GM21737 (cell line): Measurements from ENCODE around the gene CCDC178.
"Not testable (repeated sequence)": the region's sequence is repeated elsewhere in the genome, so short reads cannot be mapped to it uniquely, and the experiment has no call there.

Source experiments
- ATAC-seq: cut with Tn5 transposase; IDR thresholded peaks from one replicate; pipeline ENCODE4 v1.9.1; 2021; ENCODE audit warnings: mild to moderate bottlenecking, moderate library complexity; ENCODE audit not compliant: unreplicated experiment

The CCDC178 gene, protein sequence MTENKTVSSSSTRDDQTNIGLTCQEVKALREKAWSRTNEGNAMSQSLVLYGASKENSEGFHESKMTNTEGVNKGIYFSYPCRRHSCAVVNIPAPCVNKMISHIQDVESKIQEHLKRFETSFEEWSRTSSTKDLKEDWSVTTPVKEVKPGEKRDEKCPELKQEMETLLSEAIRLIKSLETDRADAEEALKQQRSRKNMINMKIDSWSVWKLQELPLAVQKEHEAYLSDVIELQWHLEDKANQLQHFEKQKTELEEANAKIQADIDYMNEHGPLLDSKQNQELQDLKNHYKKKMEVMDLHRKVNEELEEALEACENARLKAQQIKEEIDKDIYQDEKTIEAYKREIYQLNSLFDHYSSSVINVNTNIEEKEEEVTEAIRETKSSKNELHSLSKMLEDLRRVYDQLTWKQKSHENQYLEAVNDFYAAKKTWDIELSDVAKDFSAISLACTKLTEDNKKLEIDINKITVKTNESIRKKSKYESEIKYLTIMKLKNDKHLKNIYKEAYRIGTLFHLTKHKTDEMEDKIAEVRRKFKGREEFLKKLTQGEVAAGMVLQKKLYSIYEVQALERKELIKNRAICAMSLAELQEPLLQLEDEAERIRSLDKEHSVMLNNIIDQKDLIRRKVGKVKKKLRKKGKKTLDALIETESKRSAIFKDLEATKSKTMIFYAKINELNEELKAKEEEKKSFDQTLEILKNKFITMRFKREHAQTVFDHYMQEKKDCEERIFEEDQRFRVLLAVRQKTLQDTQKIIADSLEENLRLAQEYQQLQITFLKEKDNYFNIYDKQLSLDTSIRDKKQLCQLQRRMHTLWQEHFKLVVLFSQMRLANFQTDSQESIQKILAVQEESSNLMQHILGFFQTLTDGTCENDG

DNA sequence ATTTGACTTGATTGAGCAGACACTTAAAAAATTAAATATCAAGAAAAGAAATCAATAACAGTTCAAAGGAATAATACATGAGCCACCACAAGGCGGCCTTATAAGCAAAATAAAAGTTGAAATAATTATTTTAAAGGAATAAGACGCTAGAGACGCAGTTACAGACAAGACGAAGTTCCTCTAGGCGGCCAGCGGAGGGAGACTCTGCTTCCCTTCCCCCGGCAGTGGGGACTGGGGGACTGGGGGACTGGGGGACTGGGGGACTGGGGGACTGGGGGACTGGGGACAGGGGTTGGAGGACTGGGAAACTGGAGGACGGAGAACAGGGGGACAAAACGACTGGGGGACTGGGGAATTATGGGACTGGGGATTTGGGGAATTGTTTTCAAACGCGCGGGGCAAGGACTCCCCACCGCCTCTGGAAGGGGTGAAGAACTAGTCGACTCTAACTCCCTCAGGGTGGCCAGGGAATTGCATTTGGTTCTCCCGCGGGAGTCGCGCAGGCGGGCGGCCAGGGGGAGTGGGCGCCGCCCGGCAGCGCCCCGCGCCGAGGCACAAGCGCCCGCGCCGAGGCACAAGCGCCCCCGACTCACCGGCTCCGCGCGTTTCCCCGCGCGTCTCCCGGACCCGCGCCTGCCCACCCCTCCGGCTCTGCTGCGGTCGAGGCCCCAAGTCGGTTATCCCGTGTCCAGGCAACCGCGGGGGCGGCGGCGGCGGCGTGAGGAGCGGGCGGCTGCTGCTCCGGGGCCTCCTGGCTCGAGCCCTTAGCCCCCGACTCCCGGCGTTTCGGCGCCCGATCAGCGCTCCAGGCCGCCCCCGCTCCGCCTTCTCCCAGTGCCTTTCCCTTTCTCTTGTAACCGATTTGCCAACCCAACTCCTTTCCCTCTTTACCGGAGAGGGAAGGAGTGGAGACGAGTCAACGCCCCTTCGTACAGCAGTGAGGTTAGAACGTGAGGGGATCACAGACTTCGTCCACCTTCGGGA, at the start of gene CCDC178:
Gene CCDC178 (minus strand): TSS at position 662 of the 984 bp plus-strand sequence. CDS start 28,633 bp downstream, outside the sequence.
- no peak for ATAC-seq

DNA sequence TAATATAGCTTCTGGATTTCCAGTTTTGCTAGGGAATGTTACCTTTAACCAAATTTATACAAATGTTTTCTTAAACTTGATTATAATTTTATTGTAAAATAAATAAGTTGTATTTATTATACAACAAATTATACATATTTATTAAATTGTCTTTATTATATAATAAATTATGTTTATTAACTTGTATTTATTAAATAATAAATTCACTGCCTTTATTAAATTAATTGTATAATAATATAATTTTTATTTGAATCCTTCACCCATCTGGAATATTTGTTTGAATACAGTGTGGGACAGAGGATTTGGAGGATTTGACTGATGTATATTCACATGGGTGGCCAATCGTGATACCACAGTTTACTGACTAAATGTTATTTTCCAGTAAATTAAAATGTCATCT, 43.4 kb upstream of the CCDC178 start:
- ATAC-seq: no peak

- no peak for ATAC-seq
These were observed 32.0 kb upstream of the CCDC178 start for GRCh38 chr18:33472509-33472908.

DNA sequence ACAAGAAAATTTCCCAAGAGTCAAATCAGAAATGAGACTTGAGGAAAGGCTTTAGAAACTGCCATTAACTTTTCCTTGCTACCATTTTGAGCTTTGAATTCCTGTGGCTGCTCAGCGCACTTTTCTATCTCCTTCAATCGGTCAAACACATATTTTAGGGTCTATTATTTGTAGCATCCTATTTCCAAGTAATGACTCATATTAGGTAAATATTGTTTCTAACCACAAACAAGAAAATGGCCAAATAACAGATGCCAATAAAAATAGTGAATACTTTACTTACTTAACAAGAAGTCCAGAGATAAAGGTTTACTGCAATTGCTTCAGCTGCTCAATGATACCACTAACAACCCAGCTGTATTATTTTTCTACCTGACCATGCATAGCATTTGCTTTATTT, 29.7 kb upstream of the CCDC178 start:
- no peak for ATAC-seq

DNA sequence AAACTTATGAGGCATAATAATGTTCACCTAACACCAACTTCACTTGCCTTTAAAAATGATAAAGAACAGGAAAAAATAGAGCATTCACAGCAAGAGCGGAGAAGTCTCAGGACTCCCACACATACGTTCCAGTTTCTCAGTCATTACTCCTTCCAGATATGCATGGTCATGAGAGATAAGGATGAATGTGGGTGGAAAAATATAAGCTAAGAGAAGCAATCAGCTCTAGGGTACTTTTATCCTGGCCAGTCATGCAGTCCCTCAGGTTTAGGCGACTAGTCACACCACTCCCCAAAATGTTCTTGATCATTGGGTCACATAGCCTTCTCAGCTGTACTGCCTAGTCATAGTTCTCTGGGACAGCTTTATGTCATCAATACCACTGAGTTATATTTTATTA, 29.2 kb upstream of the CCDC178 start:
- no peak for ATAC-seq

DNA sequence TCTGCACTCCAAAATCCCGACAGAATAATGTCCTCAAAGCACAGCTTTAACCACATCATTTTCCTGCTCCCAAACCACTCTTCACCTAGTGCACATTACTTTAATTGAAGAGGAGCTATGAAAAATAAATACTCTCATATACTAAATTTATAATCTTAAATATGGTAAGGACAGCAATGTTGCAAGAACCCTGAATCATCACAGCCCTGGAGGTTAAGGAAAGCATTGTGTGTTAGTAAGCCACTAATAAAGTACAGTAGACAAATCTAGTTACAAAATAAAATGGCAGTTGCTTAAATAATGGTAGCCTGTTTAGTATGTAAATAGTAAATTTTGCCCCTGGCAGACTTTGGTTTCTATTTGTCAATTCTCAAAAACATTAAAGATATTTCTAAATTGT, 27.0 kb upstream of the CCDC178 start:
- no peak for ATAC-seq

DNA sequence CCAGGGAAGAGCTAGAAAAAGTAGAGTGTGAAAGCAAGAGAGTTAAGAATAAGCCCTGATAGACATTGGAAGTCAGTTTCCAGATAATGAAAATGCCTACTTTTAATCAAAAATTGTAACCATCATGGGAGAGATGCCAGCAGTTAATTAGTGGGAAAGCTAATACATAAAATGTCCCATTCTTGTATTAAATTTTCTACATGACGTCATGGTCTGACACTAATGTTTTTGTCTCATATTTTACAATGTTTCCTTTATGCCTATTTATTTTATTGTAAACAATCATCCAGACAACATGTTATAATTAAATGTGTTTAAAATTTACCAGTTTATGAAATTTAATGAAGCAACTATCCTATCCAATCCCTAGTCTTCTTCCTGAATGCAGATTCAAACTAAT, 26.3 kb upstream of the CCDC178 start:
- ATAC-seq: no peak

DNA sequence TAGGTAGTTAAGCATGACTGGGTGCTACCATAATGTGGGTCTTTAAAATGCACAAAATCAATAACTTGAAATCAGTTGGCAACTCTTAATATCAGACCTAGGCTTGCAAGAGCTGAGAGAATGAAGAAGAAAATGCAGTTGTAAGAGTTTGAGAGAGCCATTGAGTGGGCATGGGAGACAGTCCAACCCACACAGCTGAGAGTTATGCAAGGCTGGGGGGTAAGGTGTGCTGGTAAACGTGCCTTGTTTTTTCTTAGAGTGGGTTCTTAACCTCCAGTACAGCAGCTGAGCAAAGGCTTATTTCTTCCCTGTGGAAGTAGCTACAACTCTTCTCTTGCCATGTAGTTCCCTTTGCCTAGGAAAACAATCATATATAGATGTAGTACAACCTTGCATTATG, 20.2 kb upstream of the CCDC178 start:
- ATAC-seq: no peak

GRCh38 chr18:33459612-33460011, 19.1 kb upstream of the CCDC178 start:
- no peak for ATAC-seq

DNA sequence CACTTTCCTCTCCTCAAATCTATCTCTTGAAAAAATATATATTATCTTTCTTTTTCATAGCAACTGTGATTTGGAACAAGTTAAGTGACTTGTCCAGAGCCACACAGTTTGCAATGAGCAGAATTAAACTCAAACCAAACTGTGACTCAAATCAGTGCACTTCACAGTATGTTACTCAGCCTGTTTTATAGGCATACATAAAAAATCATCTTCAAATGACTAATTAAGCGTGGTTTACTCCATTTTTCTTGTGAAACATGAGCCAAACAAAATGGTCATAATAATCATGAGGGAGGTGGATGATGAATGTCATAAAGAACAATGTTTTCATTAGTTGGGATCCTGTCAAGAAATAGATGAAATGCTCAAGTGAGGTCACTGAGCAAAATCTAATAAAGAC, 6.1 kb upstream of the CCDC178 start:
- no peak for ATAC-seq

DNA sequence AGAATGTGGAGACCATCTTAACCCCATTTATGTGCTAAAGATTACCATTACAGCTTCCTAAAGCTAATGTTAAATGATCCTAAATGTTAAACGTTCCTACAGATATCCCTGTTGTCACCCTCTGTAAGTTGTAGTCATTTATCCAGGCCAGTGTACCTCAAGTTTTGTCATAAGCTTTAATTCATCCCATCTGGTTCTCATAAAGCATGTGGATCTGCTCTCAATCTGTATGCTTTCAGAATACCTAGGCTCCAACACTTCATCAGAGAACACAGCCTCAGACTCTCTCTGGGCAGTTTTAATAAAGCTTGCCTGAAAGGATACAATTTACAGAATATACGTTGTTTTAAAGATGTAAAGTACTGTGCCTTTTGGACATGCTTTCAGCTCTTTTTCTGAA, 4.2 kb upstream of the CCDC178 start:
- no peak for ATAC-seq

DNA sequence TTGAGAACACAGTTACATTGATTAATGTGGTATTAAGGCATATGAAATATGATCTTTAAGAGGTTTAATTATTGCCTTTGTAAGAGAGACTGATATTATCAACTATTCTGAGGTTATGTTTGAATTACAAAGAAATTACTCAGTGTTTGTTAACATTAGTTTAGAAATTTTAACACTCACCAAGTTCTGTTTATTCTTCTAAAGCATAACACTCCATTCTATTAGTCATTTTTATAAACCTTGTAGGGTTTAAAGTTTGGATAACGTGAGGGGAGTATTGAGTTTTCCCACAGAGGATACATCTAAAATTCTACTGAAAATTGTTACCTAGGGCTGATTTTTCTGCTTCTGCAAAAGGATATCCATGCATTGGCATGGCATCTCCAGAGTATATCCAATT, 7.7 kb downstream of the CCDC178 start:
- no peak for ATAC-seq

DNA sequence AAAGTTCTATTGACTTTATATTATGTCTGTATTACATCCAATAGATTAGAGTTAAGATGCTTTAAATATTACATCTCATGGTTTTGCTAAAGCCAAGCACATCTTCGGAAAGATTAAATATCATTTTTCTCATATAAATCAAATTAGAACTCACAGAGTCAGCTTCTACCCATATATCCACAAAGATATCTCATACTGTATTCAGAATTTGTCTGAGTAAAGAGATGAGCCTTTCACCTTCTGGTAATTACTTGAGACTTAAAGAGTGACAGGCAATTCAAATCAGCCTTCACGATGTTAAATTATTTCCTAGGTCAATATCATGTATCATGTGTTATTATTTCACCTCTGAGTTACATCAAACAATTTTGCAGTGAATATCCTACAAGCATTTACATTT, 13.0 kb downstream of the CCDC178 start:
- ATAC-seq: no peak

DNA sequence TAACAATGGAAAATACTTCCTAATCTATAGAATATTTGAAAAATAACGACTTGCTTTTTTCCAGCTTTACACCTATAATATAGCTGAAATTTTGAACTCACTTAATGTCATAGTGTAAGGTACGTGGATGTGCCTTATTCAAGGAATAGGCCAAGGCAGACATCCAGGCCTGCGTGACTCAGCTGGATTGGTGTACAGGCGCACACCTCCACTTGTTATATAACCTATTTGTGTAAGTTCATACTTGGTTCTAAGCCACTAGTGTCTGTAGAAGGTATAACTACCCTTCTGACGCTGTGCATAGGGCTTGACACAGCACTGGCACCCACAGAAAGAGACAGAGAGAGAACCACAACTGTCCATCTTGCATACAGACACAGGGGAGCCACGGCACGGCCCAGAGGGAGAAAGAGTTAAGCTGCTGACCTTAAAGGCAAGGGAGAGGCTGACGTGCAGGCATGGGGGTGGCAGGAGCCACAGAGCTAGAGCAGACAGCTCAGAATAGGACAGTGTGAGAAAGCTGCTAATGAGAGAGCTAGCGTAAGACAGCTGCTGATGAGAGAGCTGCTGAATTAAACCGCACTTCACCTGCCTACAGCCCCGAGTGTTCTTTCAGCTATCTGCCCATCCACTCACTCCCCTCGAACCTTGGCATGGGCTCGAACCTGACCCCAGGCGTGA, 16.1 kb downstream of the CCDC178 start:
- ATAC-seq: no peak

DNA sequence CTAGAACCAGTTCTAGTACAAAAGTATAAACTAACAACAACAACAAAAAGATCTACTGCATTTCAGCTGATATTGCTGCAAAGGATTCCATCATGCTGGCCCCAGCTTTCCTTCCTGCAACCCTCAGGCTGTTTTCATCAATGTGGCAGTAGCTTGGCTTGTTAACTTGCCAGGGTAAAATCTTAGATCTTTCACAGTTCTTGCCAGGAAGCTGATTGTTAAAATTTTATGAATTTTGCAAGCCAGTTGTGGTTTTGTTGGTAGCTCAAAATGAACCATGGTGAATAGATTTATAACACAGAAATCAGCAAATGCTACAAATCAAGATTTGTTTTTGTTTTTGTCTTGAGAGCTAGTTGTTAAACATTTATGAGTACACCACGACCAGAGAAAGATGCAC, 19.3 kb downstream of the CCDC178 start:
- no peak for ATAC-seq

DNA sequence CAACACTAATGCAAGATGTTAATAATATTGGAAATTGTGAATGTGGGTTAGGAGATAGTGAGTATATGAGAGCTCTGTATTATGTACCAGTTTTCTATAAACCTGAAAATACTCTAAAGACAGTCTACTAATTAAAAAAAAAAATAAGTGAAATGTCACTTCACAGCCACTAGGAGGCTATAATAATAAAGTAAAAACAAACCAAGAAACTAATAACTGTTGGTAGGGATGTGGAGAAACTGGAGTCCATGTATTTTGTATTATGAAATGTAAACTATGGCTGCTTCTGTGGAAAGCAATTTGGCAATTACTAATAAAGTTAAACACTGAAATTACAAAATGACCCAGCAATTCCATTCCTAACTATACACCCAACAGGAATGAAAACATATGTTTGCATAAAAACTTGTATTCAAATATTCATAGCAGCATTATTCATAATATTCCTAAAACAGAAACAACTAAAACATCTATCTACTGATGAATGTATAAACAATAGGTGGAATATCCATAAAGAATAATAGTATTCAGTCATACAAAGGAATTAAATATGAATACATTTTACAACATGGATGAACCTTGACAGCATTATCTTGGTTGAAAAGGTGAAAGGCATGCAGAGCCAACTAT, 36.2 kb downstream of the CCDC178 start:
- ATAC-seq: no peak

DNA sequence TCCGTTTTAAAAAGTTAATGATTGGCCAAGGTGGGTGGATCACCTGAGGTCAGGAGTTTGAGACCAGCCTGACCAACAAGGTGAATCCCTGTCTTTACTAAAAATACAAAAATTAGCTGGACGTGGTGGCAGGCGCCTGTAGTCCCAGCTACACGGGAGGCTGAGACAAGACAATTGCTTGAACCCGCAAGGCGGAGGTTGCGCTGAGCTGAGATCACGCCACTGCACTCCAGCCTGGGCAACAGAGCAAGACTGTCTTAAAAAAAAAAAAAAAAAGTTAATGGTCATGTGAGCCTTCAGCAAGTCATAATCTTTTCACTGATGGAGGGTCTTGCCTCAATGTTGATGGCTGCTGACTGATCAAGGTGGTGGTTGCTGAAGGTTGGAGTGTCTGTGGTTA, 41.6 kb downstream of the CCDC178 start:
- ATAC-seq: not testable (repeated sequence)

- ATAC-seq: no peak
These were observed 64.7 kb downstream of the CCDC178 start for GRCh38 chr18:33375829-33376228.

GRCh38 chr18:33372442-33372841, 68.1 kb downstream of the CCDC178 start:
- no peak for ATAC-seq
